Gastrocnemius medialis (tissue), 4 donors: Measurements from ENCODE around the gene LYRM7. TPM values are rescaled to one million over a fixed set of nuclear protein-coding genes. Genes with fewer than 3 reads are reported as not detected.
A peak's percentile ranks its signal among the peaks of the same experiment; 100 is the strongest.

Experiments used
- ATAC-seq, 2 donors: fragments of 150-250 bp; one replicate each; pipeline ENCODE4 v1.9.1; 2016
- DNase-seq, 2 donors: peaks; one replicate each; pipeline ENCODE4 v3.0.0-alpha.2; 2019
- H3K27ac ChIP-seq, 4 donors: fragments of 200-600 bp; sonication (generic); 1 replicate in 1 of 4; 2 replicates in 3 of 4; pipeline ENCODE4 v1.5.1; 2016 to 2018; ENCODE audit warnings: mild to moderate bottlenecking in 2 of 4, moderate library complexity in 1 of 4
- H3K27me3 ChIP-seq, 3 donors: fragments of 200-600 bp; sonication (generic) in 2 of 3; 1 replicate in 1 of 3; 2 replicates in 2 of 3; pipeline versions ENCODE4 v1.5.1 to v1.6.0; 2016 to 2019; ENCODE audit warnings: mild to moderate bottlenecking in 1 of 3, moderate library complexity in 1 of 3
- H3K36me3 ChIP-seq, 2 donors: fragments of 200-600 bp; sonication (generic) in 1 of 2; one replicate each; pipeline ENCODE4 v1.5.1; 2017 to 2018
- H3K4me1 ChIP-seq, 2 donors: fragments of 200-600 bp; sonication (generic) in 1 of 2; one replicate each; pipeline ENCODE4 v1.5.1; 2016 to 2017; ENCODE audit warnings: mild to moderate bottlenecking in 2 of 2
- H3K4me3 ChIP-seq, 4 donors: fragments of 200-600 bp; sonication (generic) in 3 of 4; 1 replicate in 1 of 4; 2 replicates in 3 of 4; pipeline ENCODE4 v1.5.1; 2016 to 2019; ENCODE audit warnings: mild to moderate bottlenecking in 2 of 4
- H3K9me3 ChIP-seq, 3 donors: fragments of 200-600 bp; sonication (generic) in 2 of 3; 1 replicate in 1 of 3; 2 replicates in 2 of 3; pipeline ENCODE4 v1.5.1; 2016 to 2019
- CTCF ChIP-seq, 5 experiments: fragments of 450-650 bp in 3 of 5; fragments of 200-600 bp in 2 of 5; sonication (generic) in 2 of 5; IDR thresholded peaks in 4 of 5; conservative IDR thresholded peaks in 1 of 5; 1 replicate in 4 of 5; 2 replicates in 1 of 5; pipeline ENCODE4 v1.5.1; 2016 to 2019; ENCODE audit warnings: antibody characterized with exemption in 5 of 5, mild to moderate bottlenecking in 3 of 5, moderate library complexity in 3 of 5
- POLR2A ChIP-seq, 2 donors: fragments of 450-650 bp; IDR thresholded peaks; one replicate each; pipeline ENCODE4 v1.6.1; 2017; ENCODE audit warnings: antibody characterized with exemption in 2 of 2, mild to moderate bottlenecking in 2 of 2, moderate library complexity in 2 of 2
- in situ Hi-C, 4 donors: fragments of 200-750 bp; cut with MboI; loops; one replicate each; pipeline versions ENCODE4 v1.15.0 to v1.8.0; 2017; ENCODE audit warnings: low sequenced_read_pairs in 4 of 4
- intact Hi-C: fragments of 100-400 bp; cut with DNase I; formaldehyde crosslinking; loops from one replicate; pipeline ENCODE4 v1.15.1; 2023; ENCODE audit warnings: low total_unique reads
- total RNA-seq, 4 donors: library from RNA; depleted of rRNA; stranded (reverse); fragments of >200 nt; gene quantifications; one replicate each; pipeline versions ENCODE4 v1.1.0 to v1.2.3, GENCODE V29; 2016

LYRM7 gene
- total RNA-seq, 4 donors from 2014 or later, result 9.8 to 38.8 (median 14.7) TPM

GRCh38 chr5:131156385-131156784 is 14.4 kb upstream of the LYRM7 start:
- Histone ChIP-seq H3K27me3 (no peaks in the 10 kb centered on the region), H3K27ac (no peak overlapping the region), H3K4me1 (no peaks in the 10 kb centered on the region), H3K4me3 (no peak overlapping the region), H3K9me3 (no peaks in the 10 kb centered on the region), H3K36me3 (peaks cover 0 to 39% of the 10 kb centered on the region in 2 donors)
- TF ChIP-seq POLR2A (IDR thresholded peaks at IDR 0.05) (no peak), CTCF (IDR thresholded peaks at IDR 0.05 in 4 of 5, conservative IDR thresholded peaks at IDR 0.05 in 1 of 5) (no peak)
- in situ Hi-C loops, result loop anchor here in 2 of 4 donors (25.0 kb wide), 3 partner anchors 256 to 606 kb away; partner anchors contain the start of gene RAPGEF6 (in 1 of the 2)
- DNase-seq, result no peak
- intact Hi-C loops, result no loop called here
- no peak for ATAC-seq

- intact Hi-C loops, result no loop called here
- in situ Hi-C loops, result loop anchor here in 2 of 4 donors (25.0 kb wide), 3 partner anchors 255 to 605 kb away; partner anchors contain the start of gene RAPGEF6 (in 1 of the 2)
- Histone ChIP-seq H3K4me3 (no peak overlapping the region), H3K36me3 (peaks cover 0 to 45% of the 10 kb centered on the region in 2 donors), H3K9me3 (no peaks in the 10 kb centered on the region), H3K27ac (no peak overlapping the region), H3K27me3 (no peaks in the 10 kb centered on the region), H3K4me1 (no peaks in the 10 kb centered on the region)
- DNase-seq, result no peak
- no peak for ATAC-seq
- TF ChIP-seq POLR2A (IDR thresholded peaks at IDR 0.05), result no peak
- TF ChIP-seq CTCF (IDR thresholded peaks at IDR 0.05 in 4 of 5, conservative IDR thresholded peaks at IDR 0.05 in 1 of 5), result no peak
These were observed 13.8 kb upstream of the LYRM7 start for GRCh38 chr5:131156957-131157356.

- TF ChIP-seq CTCF (IDR thresholded peaks at IDR 0.05 in 4 of 5, conservative IDR thresholded peaks at IDR 0.05 in 1 of 5), result no peak
- TF ChIP-seq POLR2A (IDR thresholded peaks at IDR 0.05), result no peak
- no peak overlapping the region for H3K4me3 ChIP-seq
- intact Hi-C loops (no loop called here), in situ Hi-C loops (loop anchor here (10.0 to 25.0 kb wide), 5 partner anchors 95 to 602 kb away; partner anchors contain the start of gene RAPGEF6 (in 1 of the 4))
- peaks cover 10% of the 10 kb centered on the region in 2 donors for H3K4me1 ChIP-seq
- H3K27me3 ChIP-seq, result no peaks in the 10 kb centered on the region
- ATAC-seq, result no peak
- peaks cover 0 to 56% of the 10 kb centered on the region in 2 donors for H3K36me3 ChIP-seq
- DNase-seq, result no peak
- no peaks in the 10 kb centered on the region for H3K9me3 ChIP-seq
- H3K27ac ChIP-seq, result no peak overlapping the region
These were observed 10.6 kb upstream of the LYRM7 start for GRCh38 chr5:131160134-131160533.

GRCh38 chr5:131163276-131164119 is 7.2 kb upstream of the LYRM7 start:
- in situ Hi-C loops, result loop anchor here (10.0 to 25.0 kb wide), 5 partner anchors 91 to 599 kb away; partner anchors contain the start of gene RAPGEF6 (in 1 of the 4)
- peak overlapping the region; percentile 68 to 88 (median 72) for H3K4me3 ChIP-seq
- TF ChIP-seq CTCF (IDR thresholded peaks at IDR 0.05 in 4 of 5, conservative IDR thresholded peaks at IDR 0.05 in 1 of 5) (no peak), POLR2A (IDR thresholded peaks at IDR 0.05) (no peak)
- H3K27ac ChIP-seq, result peak overlapping the region; percentile 91 to 98 (median 94)
- peaks cover 0 to 46% of the 10 kb centered on the region in 2 donors for H3K36me3 ChIP-seq
- intact Hi-C loops, result loop anchor here (2.0 kb wide), 1 partner anchor 633 kb away; the partner anchor contains the start of gene FNIP1
- peaks cover 10 to 15% of the 10 kb centered on the region in 2 donors for H3K4me1 ChIP-seq
- H3K9me3 ChIP-seq, result no peaks in the 10 kb centered on the region
- H3K27me3 ChIP-seq, result no peaks in the 10 kb centered on the region
- DNase-seq (no peak), ATAC-seq (no peak)
